Subcutaneous adipose tissue (tissue), 4 donors: Measurements from ENCODE around the gene LMAN1. TPM values are rescaled to one million over a fixed set of nuclear protein-coding genes. Genes with fewer than 3 reads are reported as not detected.

Source experiments
- total RNA-seq, 4 donors: library from RNA; depleted of rRNA; stranded (reverse); fragments of >200 nt; gene quantifications; one replicate each; pipeline ENCODE4 v1.1.0, GENCODE V29; 2016
- TF ChIP-seq, protein P1 (sequence below): fragments of 450-650 bp; IDR thresholded peaks from one replicate; pipeline ENCODE4 v1.5.1; 2016; ENCODE audit warnings: low read depth, mild to moderate bottlenecking, control low read depth, antibody characterized with exemption, moderate library complexity

Gene LMAN1
- total RNA-seq, 4 donors from 2014 or later, result 69.5 to 103 (median 81.2) TPM

DNA sequence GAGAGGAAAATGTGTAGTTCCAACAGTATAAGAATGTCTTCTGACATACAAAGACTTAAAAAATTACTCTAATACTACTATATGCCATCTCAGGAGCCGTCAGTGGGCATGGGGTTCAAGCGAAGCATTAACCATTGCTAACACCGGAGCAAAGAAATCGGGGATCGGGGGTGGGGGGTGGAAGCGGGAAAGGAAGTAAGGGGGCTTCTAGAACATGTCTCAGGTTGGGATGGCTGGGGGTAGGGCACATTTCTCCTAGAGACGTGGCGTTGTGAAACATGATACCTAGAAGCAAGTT is 702 bp downstream of the LMAN1 start:
- TF ChIP-seq, protein P1, sequence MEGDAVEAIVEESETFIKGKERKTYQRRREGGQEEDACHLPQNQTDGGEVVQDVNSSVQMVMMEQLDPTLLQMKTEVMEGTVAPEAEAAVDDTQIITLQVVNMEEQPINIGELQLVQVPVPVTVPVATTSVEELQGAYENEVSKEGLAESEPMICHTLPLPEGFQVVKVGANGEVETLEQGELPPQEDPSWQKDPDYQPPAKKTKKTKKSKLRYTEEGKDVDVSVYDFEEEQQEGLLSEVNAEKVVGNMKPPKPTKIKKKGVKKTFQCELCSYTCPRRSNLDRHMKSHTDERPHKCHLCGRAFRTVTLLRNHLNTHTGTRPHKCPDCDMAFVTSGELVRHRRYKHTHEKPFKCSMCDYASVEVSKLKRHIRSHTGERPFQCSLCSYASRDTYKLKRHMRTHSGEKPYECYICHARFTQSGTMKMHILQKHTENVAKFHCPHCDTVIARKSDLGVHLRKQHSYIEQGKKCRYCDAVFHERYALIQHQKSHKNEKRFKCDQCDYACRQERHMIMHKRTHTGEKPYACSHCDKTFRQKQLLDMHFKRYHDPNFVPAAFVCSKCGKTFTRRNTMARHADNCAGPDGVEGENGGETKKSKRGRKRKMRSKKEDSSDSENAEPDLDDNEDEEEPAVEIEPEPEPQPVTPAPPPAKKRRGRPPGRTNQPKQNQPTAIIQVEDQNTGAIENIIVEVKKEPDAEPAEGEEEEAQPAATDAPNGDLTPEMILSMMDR, result no peak

DNA sequence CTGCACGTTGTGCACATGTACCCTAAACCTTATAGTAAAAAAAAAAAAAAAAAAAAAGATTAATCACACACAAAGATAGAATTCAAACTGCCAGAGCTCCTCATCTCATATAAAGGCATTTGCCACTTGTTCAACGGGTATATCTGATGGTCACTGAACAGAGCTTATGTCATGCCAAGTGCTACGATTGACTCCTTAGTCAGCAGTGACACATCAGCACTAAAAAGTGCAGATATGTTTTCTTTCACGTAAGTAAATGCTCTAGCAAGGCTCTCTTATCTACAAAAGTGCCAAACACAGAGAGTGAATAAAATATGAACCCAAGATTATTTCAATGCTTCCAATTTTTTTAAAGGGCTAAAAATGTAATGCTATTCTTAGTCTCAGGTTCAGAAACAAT is 1.1 kb downstream of the LMAN1 start:
- TF ChIP-seq, protein P1, result no peak

DNA sequence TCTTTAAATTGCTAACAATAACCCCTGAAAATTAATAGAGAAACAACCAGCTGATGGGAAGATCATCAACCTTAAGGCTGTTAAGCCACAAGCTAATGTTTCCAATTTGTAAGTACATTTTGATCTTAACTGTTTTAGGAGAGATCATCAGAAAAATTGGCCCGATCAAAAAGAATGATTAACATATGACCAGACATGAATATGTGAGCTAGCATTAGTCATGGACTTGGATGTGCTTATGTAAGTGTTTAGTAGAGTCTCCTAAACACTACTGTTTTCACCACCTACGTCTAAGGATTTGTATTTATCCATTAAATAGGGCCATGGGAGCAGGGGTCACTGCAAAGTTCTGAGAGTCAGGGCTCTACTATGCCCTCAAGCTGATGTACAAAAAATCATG is 4.3 kb downstream of the LMAN1 start:
- TF ChIP-seq, protein P1, result no peak

DNA sequence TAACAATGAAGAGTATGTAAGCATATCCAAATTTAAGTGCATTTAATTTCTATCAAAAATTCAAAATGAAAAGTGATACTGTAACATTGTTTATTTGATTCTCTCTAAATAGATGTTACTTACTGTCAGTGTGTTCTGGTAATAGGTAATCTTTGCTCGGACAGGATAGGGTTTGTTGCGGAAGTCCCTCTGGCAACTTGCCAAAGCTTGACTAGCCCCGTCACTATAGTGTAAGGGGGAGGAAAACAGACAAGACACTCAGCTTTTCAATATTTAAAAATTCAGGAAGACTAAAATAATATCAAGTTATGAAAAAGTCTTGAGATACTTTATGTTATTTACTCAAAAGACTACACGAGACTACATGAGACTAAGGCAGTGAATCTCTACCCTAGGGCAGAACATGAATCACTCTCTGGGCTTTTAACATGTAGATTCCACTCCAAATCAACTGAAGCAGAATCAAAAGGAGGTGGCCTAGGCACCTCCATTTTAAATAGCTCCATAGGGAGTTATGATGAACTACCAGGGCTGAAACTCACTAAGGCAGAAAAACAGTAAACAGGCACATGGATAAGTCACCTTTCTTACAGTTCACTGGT is 5.9 kb downstream of the LMAN1 start:
- TF ChIP-seq, protein P1, result no peak

DNA sequence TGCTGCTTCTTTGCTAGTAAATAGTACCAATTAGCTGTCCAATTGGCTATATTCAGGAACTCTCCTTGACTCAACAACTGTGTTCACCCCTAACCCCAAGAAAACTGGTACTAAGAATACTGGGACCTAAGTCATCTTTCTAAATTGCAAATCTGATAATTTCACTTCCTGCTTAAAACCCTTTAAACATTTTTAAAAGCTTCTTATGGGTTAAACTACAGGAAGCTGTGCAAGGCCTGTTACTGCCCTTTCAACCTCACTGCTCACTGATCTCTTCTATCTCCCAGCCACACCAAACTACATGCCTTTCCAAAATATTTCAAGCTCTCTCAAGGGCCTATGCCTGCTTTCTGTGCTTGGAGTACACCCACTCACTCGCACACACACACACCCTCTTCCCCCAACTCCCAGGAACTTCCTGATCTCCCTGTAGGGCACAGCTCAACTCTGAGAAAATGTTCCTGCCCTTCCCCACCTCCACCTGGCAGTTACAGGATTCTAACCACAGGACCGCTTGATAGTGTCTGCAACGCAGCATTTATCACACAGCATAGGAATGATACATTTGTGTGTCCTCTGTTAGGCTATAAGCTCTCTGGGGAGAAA is 6.7 kb downstream of the LMAN1 start:
- TF ChIP-seq, protein P1, result no peak

DNA sequence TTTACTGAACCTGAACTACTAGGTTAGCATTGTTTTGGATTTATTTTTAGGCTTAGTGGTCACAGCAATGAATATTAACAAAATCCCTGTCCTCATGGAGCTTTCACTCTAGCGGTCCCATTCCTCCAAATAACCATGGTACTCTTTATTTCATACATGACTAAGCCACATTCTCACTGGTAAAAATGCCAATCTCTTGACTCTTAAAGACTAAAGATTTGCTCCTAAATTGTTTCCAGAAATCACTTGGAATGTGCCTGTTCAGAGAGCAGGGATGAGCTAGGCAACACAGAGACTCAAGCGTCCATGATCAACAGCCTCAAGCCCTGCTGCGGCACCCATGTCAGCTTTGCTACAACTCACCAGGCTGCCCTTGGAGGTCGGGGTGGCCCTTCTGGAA is 13.5 kb downstream of the LMAN1 start:
- TF ChIP-seq, protein P1, result no peak

DNA sequence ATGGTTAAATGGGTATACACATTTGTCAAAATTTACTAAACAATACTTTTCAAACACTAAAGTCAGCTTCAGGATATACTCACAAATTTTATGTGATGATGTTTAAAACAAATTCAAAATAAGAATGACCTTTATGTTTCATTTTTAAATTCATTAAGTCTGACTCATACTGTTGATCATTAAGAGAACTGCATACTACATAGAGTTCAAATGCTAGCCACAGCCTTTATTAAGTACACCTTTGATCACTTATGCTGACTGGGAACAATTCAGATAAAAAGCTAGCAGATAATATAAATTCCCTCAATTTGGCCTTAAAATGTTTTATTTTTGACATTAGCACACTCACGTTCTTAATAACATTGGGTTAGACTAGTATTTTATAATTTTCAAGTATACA is 14.1 kb downstream of the LMAN1 start:
- TF ChIP-seq, protein P1, result no peak
